GM23248 (cell line): Measurements from ENCODE around the gene EFHC1. TPM values are rescaled to one million over a fixed set of nuclear protein-coding genes. Genes with fewer than 3 reads are reported as not detected.

ENCODE experiments used
- DNase-seq: peaks from one replicate; pipeline ENCODE4 v3.0.0-alpha.2; 2015
- H2AFZ ChIP-seq: fragments of 200-600 bp; sonication (generic); 2 replicates; pipeline ENCODE4 v1.6.1; 2016; ENCODE audit warnings: antibody characterized with exemption
- H3F3A ChIP-seq: fragments of 200-600 bp; sonication (generic); 2 replicates; pipeline ENCODE4 v1.6.1; 2016; ENCODE audit warnings: mild to moderate bottlenecking, antibody characterized with exemption, mixed run types; ENCODE audit not compliant: insufficient read depth
- H3K27ac ChIP-seq: fragments of 200-600 bp; sonication (generic); 2 replicates; pipeline ENCODE4 v1.5.1; 2016; ENCODE audit warnings: mild to moderate bottlenecking
- H3K27me3 ChIP-seq: fragments of 200-600 bp; sonication (generic); replicated peaks from 2 replicates; pipeline ENCODE4 v1.6.1; 2016; ENCODE audit warnings: mild to moderate bottlenecking; ENCODE audit not compliant: insufficient read depth
- H3K36me3 ChIP-seq: fragments of 200-600 bp; sonication (generic); 2 replicates; pipeline ENCODE4 v1.6.1; 2016; ENCODE audit warnings: low read depth, mild to moderate bottlenecking
- H3K4me1 ChIP-seq: fragments of 200-600 bp; sonication (generic); 2 replicates; pipeline ENCODE4 v1.6.1; 2016; ENCODE audit warnings: mild to moderate bottlenecking; ENCODE audit not compliant: insufficient read depth
- H3K4me2 ChIP-seq: fragments of 200-600 bp; sonication (generic); one replicate; pipeline ENCODE4 v1.6.1; 2016; ENCODE audit warnings: mild to moderate bottlenecking; ENCODE audit not compliant: unreplicated experiment
- H3K4me3 ChIP-seq: fragments of 200-600 bp; sonication (generic); 2 replicates; pipeline ENCODE4 v1.5.1; 2016; ENCODE audit warnings: mild to moderate bottlenecking
- H3K79me2 ChIP-seq: fragments of 200-600 bp; sonication (generic); 2 replicates; pipeline ENCODE4 v1.6.1; 2016; ENCODE audit warnings: mild to moderate bottlenecking; ENCODE audit not compliant: insufficient read depth
- H3K9ac ChIP-seq: fragments of 200-600 bp; sonication (generic); 2 replicates; pipeline ENCODE4 v1.6.1; 2016; ENCODE audit warnings: mild to moderate bottlenecking
- H3K9me2 ChIP-seq: fragments of 200-600 bp; sonication (generic); 2 replicates; pipeline ENCODE4 v1.6.1; 2016; ENCODE audit warnings: mixed run types, mild to moderate bottlenecking, moderate library complexity; ENCODE audit not compliant: insufficient read depth
- H3K9me3 ChIP-seq: fragments of 200-600 bp; sonication (generic); one replicate; pipeline ENCODE4 v1.6.1; 2017; ENCODE audit warnings: low read depth
- H4K20me1 ChIP-seq: fragments of 200-600 bp; sonication (generic); 2 replicates; pipeline ENCODE4 v1.6.0; 2016; ENCODE audit not compliant: insufficient read depth
- EZH2 ChIP-seq: fragments of 200-600 bp; sonication (generic); IDR thresholded peaks from 2 replicates; pipeline ENCODE4 v1.6.1; 2018; ENCODE audit warnings: antibody characterized with exemption, mild to moderate bottlenecking; ENCODE audit not compliant: insufficient read depth, poor library complexity, severe bottlenecking
- EZH2phosphoT487 ChIP-seq: fragments of 200-600 bp; sonication (generic); IDR thresholded peaks from 2 replicates; pipeline ENCODE4 v1.6.1; 2018; ENCODE audit warnings: antibody characterized with exemption, moderate library complexity, mild to moderate bottlenecking, low read depth; ENCODE audit not compliant: insufficient read depth
- WGBS, 2 experiments: methylation state at CpG; one replicate each; pipeline ENCODE4 v1.1.6; 2015 to 2017; ENCODE audit warnings: low lambda C conversion rate in 2 of 2, low coverage in 1 of 2; ENCODE audit errors: missing lambda C conversion rate in 2 of 2; 5-methylcytosine and 5-hydroxymethylcytosine counted together
- in situ Hi-C: fragments of 300-500 bp; cut with MboI; formaldehyde crosslinking; loops from 2 replicates; pipeline ENCODE4 v1.15.0; 2020
- polyA plus RNA-seq: library from polyadenylated mRNA; unstranded; fragments of >200 nt; fragmentation: Nextera tagmentation; extraction: Ambion mirVana; gene quantifications from 2 replicates; pipeline ENCODE4 v1.2.1, GENCODE V29; 2016
- total RNA-seq: library from RNA; depleted of rRNA; stranded (reverse); fragments of >200 nt; shearing (Covaris generic); gene quantifications from 2 replicates; pipeline ENCODE4 v1.2.3, GENCODE V29; 2014

Gene EFHC1
- total and polyA plus RNA-seq, 2 experiments from 2014 or later: 29.7 to 36.1 TPM

GRCh38 chr6:52474173-52474572 is 54.0 kb downstream of the EFHC1 start:
- H3K9me2 ChIP-seq: no peaks in the 10 kb centered on the region
- H3K9me3 ChIP-seq: no peaks in the 10 kb centered on the region
- no peaks in the 10 kb centered on the region for H3F3A ChIP-seq
- H3K9ac ChIP-seq: no peak overlapping the region
- H3K27me3 ChIP-seq: no peaks in the 10 kb centered on the region
- DNase-seq: no peak
- no peak overlapping the region for H3K4me2 ChIP-seq
- no peak overlapping the region for H3K4me3 ChIP-seq
- no peaks in the 10 kb centered on the region for H3K36me3 ChIP-seq
- no peak overlapping the region for H2AFZ ChIP-seq
- in situ Hi-C loops: no loop called here
- TF ChIP-seq EZH2 (no peak), EZH2phosphoT487 (no peak)
- H3K4me1 ChIP-seq: no peaks in the 10 kb centered on the region
- H4K20me1 ChIP-seq: no peaks in the 10 kb centered on the region
- no peaks in the 10 kb centered on the region for H3K79me2 ChIP-seq
- 96 to 100% methylated on average over 4 of the region's 4 CpGs for WGBS, 2 experiments
- H3K27ac ChIP-seq: no peak overlapping the region

DNA sequence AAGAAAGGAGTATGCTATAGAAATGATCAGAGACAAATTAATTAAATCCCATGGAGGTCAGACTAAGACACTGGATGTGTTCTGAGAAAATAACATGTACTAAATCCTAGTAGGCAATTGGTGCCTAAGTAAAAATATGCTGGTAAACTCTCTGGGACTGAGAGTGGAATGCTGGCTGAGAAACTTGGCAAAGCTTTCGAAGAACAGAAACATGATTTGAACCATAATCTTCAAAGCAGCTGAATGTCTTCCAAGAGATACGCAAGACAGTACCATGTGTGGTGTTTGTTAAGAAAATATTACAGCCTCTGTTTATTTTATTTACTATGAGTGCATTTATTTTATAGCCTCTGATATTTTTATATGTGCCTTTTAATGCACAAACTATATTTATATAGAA is 55.2 kb downstream of the EFHC1 start:
- H3K79me2 ChIP-seq: no peaks in the 10 kb centered on the region
- no peak overlapping the region for H2AFZ ChIP-seq
- H3K27ac ChIP-seq: no peak overlapping the region
- H3K9me2 ChIP-seq: no peaks in the 10 kb centered on the region
- H3K4me2 ChIP-seq: no peak overlapping the region
- H3F3A ChIP-seq: no peaks in the 10 kb centered on the region
- no peaks in the 10 kb centered on the region for H3K36me3 ChIP-seq
- no peaks in the 10 kb centered on the region for H3K9me3 ChIP-seq
- no peak overlapping the region for H3K4me3 ChIP-seq
- no peaks in the 10 kb centered on the region for H3K4me1 ChIP-seq
- in situ Hi-C loops: no loop called here
- 46 to 62% methylated on average over 2 of the region's 2 CpGs for WGBS, 2 experiments
- H4K20me1 ChIP-seq: no peaks in the 10 kb centered on the region
- H3K27me3 ChIP-seq: no peaks in the 10 kb centered on the region
- DNase-seq: no peak
- TF ChIP-seq EZH2 (no peak), EZH2phosphoT487 (no peak)
- H3K9ac ChIP-seq: no peak overlapping the region

GRCh38 chr6:52482903-52483670 is 62.9 kb downstream of the EFHC1 start:
- H3K4me1 ChIP-seq: 0 out of 2 replicates have a peak, but pooled peaks cover 5% of the 10 kb centered on the region
- H3K9me3 ChIP-seq: no peaks in the 10 kb centered on the region
- H3K4me3 ChIP-seq: no peak overlapping the region
- H4K20me1 ChIP-seq: no peaks in the 10 kb centered on the region
- DNase-seq: no peak
- H3K9ac ChIP-seq: no peak overlapping the region
- WGBS, 2 experiments: 90 to 93% methylated on average over 7 of the region's 7 CpGs
- in situ Hi-C loops: no loop called here
- no peaks in the 10 kb centered on the region for H3K27me3 ChIP-seq
- H3K4me2 ChIP-seq: no peak overlapping the region
- peaks cover 8% of the 10 kb centered on the region; the same call in 1 of the 2 replicates for H3F3A ChIP-seq
- H3K79me2 ChIP-seq: no peaks in the 10 kb centered on the region
- H3K36me3 ChIP-seq: no peaks in the 10 kb centered on the region
- TF ChIP-seq EZH2phosphoT487 (no peak), EZH2 (no peak)
- no peaks in the 10 kb centered on the region for H3K9me2 ChIP-seq
- H3K27ac ChIP-seq: no peak overlapping the region
- no peak overlapping the region for H2AFZ ChIP-seq

GRCh38 chr6:52483671-52484003 is 63.5 kb downstream of the EFHC1 start:
- H3K9me2 ChIP-seq: no peaks in the 10 kb centered on the region
- H3K27ac ChIP-seq: no peak overlapping the region
- no peak overlapping the region for H2AFZ ChIP-seq
- H3F3A ChIP-seq: peaks cover 8% of the 10 kb centered on the region; the same call in 1 of the 2 replicates
- TF ChIP-seq EZH2phosphoT487: no peak
- TF ChIP-seq EZH2: no peak
- no peak for DNase-seq
- H3K9ac ChIP-seq: no peak overlapping the region
- WGBS, 2 experiments: 90 to 95% methylated on average over 3 of the region's 3 CpGs
- in situ Hi-C loops: no loop called here
- no peaks in the 10 kb centered on the region for H3K36me3 ChIP-seq
- no peaks in the 10 kb centered on the region for H4K20me1 ChIP-seq
- H3K4me1 ChIP-seq: 0 out of 2 replicates have a peak, but pooled peaks cover 5% of the 10 kb centered on the region
- H3K79me2 ChIP-seq: no peaks in the 10 kb centered on the region
- no peak overlapping the region for H3K4me2 ChIP-seq
- H3K4me3 ChIP-seq: no peak overlapping the region
- no peaks in the 10 kb centered on the region for H3K9me3 ChIP-seq
- no peaks in the 10 kb centered on the region for H3K27me3 ChIP-seq

DNA sequence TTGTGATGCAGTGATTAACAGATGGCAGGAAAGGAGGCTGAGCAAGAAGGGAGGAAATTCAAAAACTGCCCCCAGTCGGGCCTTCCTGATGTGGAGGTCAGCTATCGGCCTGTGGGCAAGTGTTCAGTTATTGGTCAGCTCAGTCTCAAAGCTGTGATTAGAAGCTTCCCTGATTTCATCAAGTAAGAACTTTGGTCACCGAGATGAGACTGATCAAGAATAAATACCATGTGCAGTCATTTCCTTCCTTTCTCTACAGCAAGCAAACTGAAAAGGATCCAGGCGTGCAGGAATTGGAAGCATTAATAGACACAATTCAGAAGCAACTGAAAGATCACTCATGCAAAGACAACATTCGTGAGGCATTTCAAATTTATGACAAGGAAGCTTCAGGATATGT is 69.7 kb downstream of the EFHC1 start:
- Histone ChIP-seq H3K9ac (no peak overlapping the region), H3K79me2 (no peaks in the 10 kb centered on the region), H3K36me3 (peaks cover 2% of the 10 kb centered on the region; the same call in 1 of the 2 replicates), H3F3A (peaks cover 54% of the 10 kb centered on the region), H3K9me2 (no peaks in the 10 kb centered on the region), H2AFZ (no peak overlapping the region), H3K4me1 (peaks cover 34% of the 10 kb centered on the region), H3K4me2 (no peak overlapping the region), H3K9me3 (no peaks in the 10 kb centered on the region), H3K27me3 (no peaks in the 10 kb centered on the region), H3K27ac (peak overlapping the region; percentile 27; the same call in 1 of the 2 replicates), H4K20me1 (no peaks in the 10 kb centered on the region), H3K4me3 (no peak overlapping the region)
- WGBS, 2 experiments: 69 to 74% methylated on average over 5 of the region's 5 CpGs
- in situ Hi-C loops: no loop called here
- TF ChIP-seq EZH2 (no peak), EZH2phosphoT487 (no peak)
- no peak for DNase-seq
